HG03457 (cell line): ENCODE measurements around the gene SUN2.
"Not testable (repeated sequence)": the region's sequence is repeated elsewhere in the genome, so short reads cannot be mapped to it uniquely, and the experiment has no call there.

ENCODE experiments used
- ATAC-seq: cut with Tn5 transposase; IDR thresholded peaks from one replicate; pipeline ENCODE4 v1.9.1; 2021; ENCODE audit warnings: moderate number of reproducible peaks; ENCODE audit not compliant: unreplicated experiment

The SUN2 gene

GRCh38 chr22:38755911-38756532 lies at the start of gene SUN2:
Gene SUN2, minus strand, starts transcription at chr22:38755998. Its CDS starts 3,370 bp downstream, at chr22:38752628.
- ATAC-seq, result peak; percentile 43

- ATAC-seq, result not testable (repeated sequence)
Measured at GRCh38 chr22:38805041-38805593, 49.3 kb upstream of the SUN2 start.

GRCh38 chr22:38802671-38803121 lies 46.9 kb upstream of the SUN2 start:
- no peak for ATAC-seq

- ATAC-seq, result no peak
Measured at GRCh38 chr22:38799265-38800002, 43.6 kb upstream of the SUN2 start.

GRCh38 chr22:38798496-38798895 lies 42.7 kb upstream of the SUN2 start:
- ATAC-seq, result no peak

GRCh38 chr22:38796262-38796957 lies 40.6 kb upstream of the SUN2 start:
- ATAC-seq, result no peak

GRCh38 chr22:38795569-38795968 lies 39.8 kb upstream of the SUN2 start:
- ATAC-seq, result no peak

GRCh38 chr22:38793721-38794466 lies 38.1 kb upstream of the SUN2 start, which contains the start of gene DNAL4:
Gene DNAL4, minus strand, starts transcription at chr22:38794143. Its CDS starts 11,412 bp downstream, at chr22:38782731.
- ATAC-seq, result peak; percentile 77

- ATAC-seq, result no peak
Measured at GRCh38 chr22:38793317-38793716, 37.5 kb upstream of the SUN2 start.

GRCh38 chr22:38792833-38793232 lies 37.0 kb upstream of the SUN2 start:
- ATAC-seq, result no peak

GRCh38 chr22:38789606-38790005 lies 33.8 kb upstream of the SUN2 start:
- no peak for ATAC-seq

- ATAC-seq, result no peak
Measured at GRCh38 chr22:38788846-38789245, 33.0 kb upstream of the SUN2 start.

- no peak for ATAC-seq
Measured at GRCh38 chr22:38788021-38788816, 32.4 kb upstream of the SUN2 start.

GRCh38 chr22:38786631-38787030 lies 30.8 kb upstream of the SUN2 start:
- ATAC-seq, result no peak

GRCh38 chr22:38784856-38785255 lies 29.1 kb upstream of the SUN2 start:
- no peak for ATAC-seq

GRCh38 chr22:38784035-38784434 lies 28.2 kb upstream of the SUN2 start:
- no peak for ATAC-seq

- no peak for ATAC-seq
Measured at GRCh38 chr22:38783095-38783615, 27.4 kb upstream of the SUN2 start.

- ATAC-seq, result no peak
Measured at GRCh38 chr22:38782402-38783094, 26.8 kb upstream of the SUN2 start.

- ATAC-seq, result no peak
Measured at GRCh38 chr22:38781033-38781432, 25.2 kb upstream of the SUN2 start.
